Fibroblast of lung (primary cell): ENCODE data around the gene CTR9. TPM values are rescaled to one million over a fixed set of nuclear protein-coding genes. Genes with fewer than 3 reads are reported as not detected.
A peak's percentile ranks its signal among the peaks of the same experiment; 100 is the strongest.

Experiments
- DNase-seq, 2 donors: peaks; one replicate each; pipeline versions ENCODE4 v3.0.0 to v3.0.0-alpha.2; 2010; ENCODE audit warnings: low read depth in 2 of 2
- H2AFZ ChIP-seq: 2 replicates; pipeline ENCODE4 v1.5.1; 2012; ENCODE audit warnings: low read length, control low read depth, inconsistent platforms
- H3K27ac ChIP-seq: 2 replicates; pipeline ENCODE4 v1.5.1; 2011; ENCODE audit warnings: low read length, control low read depth; ENCODE audit not compliant: insufficient read depth
- H3K27me3 ChIP-seq: 2 replicates; pipeline ENCODE4 v1.5.1; 2011; ENCODE audit warnings: mild to moderate bottlenecking, low read length; ENCODE audit not compliant: control insufficient read depth, insufficient read depth
- H3K36me3 ChIP-seq: 2 replicates; pipeline ENCODE4 v1.5.1; 2011; ENCODE audit warnings: low read length; ENCODE audit not compliant: control insufficient read depth, insufficient read depth
- H3K4me1 ChIP-seq: 2 replicates; pipeline ENCODE4 v1.5.1; 2011; ENCODE audit warnings: low read length; ENCODE audit not compliant: control insufficient read depth, insufficient read depth; ENCODE audit errors: extremely low read depth
- H3K4me2 ChIP-seq: 2 replicates; pipeline ENCODE4 v1.5.1; 2011; ENCODE audit warnings: low read length, control low read depth; ENCODE audit not compliant: insufficient read depth; ENCODE audit errors: extremely low read depth
- H3K4me3 ChIP-seq, 4 experiments: fragments of 200-600 bp in 1 of 4; sonication (generic) in 1 of 4; replicated peaks in 1 of 4; 2 replicates each; pipeline ENCODE4 v1.5.1; 2011 to 2016; ENCODE audit warnings: low read length in 4 of 4, low read depth in 3 of 4, mild to moderate bottlenecking in 3 of 4, control low read depth in 2 of 4, inconsistent platforms in 1 of 4, mixed read lengths in 1 of 4; ENCODE audit not compliant: insufficient read depth in 1 of 4; ENCODE audit errors: control extremely low read depth in 1 of 4
- H3K79me2 ChIP-seq: 2 replicates; pipeline ENCODE4 v1.5.1; 2012; ENCODE audit warnings: mild to moderate bottlenecking, low read length, inconsistent platforms; ENCODE audit not compliant: control insufficient read depth, insufficient read depth
- H3K9ac ChIP-seq: 2 replicates; pipeline ENCODE4 v1.5.1; 2011; ENCODE audit warnings: mild to moderate bottlenecking, low read length, control low read depth; ENCODE audit not compliant: insufficient read depth
- H3K9me3 ChIP-seq: 2 replicates; pipeline ENCODE4 v1.5.1; 2012; ENCODE audit warnings: low read depth, low read length; ENCODE audit not compliant: control insufficient read depth, insufficient read depth
- H4K20me1 ChIP-seq: 2 replicates; pipeline ENCODE4 v1.5.1; 2011; ENCODE audit warnings: low read length; ENCODE audit not compliant: control insufficient read depth, insufficient read depth; ENCODE audit errors: extremely low read depth
- EZH2 ChIP-seq: IDR thresholded peaks from 2 replicates; pipeline ENCODE4 v1.5.1; 2012; ENCODE audit warnings: low read length, control low read depth, mild to moderate bottlenecking; ENCODE audit errors: missing control alignments
- polyA plus RNA-seq, 2 donors: library from polyadenylated mRNA; depleted of rRNA in 1 of 2; stranded (reverse) in 1 of 2; unstranded in 1 of 2; fragments of >200 nt; gene quantifications; 2 replicates each; pipeline ENCODE4 v1.2.1, GENCODE V29; 2011 to 2012; ENCODE audit warnings: missing spikeins in 1 of 2
- total RNA-seq: library from RNA; depleted of rRNA; stranded (reverse); fragments of >200 nt; gene quantifications from 2 replicates; pipeline ENCODE4 v1.2.1, GENCODE V29; 2014
- TF ChIP-seq, protein P1 (sequence below), 2 donors: IDR thresholded peaks in 1 of 2; conservative IDR thresholded peaks in 1 of 2; 1 replicate in 1 of 2; 2 replicates in 1 of 2; pipeline ENCODE4 v1.5.1; 2011 to 2012; ENCODE audit warnings: low read length in 2 of 2, control low read depth in 1 of 2, inconsistent platforms in 1 of 2, low read depth in 1 of 2, mild to moderate bottlenecking in 1 of 2

Gene CTR9
- total and polyA plus RNA-seq, 2 donors (not counting 1 experiment from before 2014, with no cell fraction given): 22.8 to 41.5 TPM

DNA sequence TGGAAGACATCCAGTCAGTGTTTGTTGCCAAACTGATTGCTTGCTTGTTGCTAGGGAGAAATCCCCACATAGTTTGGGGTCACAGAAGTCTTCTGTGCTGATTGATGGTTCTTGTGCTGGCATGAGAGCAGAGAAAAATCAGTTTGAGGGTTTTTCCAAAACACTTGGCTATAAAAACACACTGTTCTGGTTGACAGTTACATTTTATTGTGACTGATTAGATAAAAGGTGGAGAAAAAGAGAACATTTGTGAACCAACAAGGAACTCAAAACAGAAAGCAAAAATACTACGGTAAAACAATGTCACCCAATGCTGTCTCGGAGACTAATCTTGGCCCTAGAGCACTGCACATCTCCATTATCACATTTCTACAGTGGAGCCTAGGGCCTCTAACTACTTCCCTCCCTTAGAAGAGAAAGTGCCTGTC, 72.1 kb downstream of the CTR9 start:
- peaks cover 5% of the 10 kb centered on the region for H3K4me1 ChIP-seq
- no peak overlapping the region for H3K9ac ChIP-seq
- H3K79me2 ChIP-seq: no peaks in the 10 kb centered on the region
- no peak overlapping the region for H3K27ac ChIP-seq
- DNase-seq: no peak
- H3K4me2 ChIP-seq: peak overlapping the region; percentile 48
- TF ChIP-seq, protein P1, sequence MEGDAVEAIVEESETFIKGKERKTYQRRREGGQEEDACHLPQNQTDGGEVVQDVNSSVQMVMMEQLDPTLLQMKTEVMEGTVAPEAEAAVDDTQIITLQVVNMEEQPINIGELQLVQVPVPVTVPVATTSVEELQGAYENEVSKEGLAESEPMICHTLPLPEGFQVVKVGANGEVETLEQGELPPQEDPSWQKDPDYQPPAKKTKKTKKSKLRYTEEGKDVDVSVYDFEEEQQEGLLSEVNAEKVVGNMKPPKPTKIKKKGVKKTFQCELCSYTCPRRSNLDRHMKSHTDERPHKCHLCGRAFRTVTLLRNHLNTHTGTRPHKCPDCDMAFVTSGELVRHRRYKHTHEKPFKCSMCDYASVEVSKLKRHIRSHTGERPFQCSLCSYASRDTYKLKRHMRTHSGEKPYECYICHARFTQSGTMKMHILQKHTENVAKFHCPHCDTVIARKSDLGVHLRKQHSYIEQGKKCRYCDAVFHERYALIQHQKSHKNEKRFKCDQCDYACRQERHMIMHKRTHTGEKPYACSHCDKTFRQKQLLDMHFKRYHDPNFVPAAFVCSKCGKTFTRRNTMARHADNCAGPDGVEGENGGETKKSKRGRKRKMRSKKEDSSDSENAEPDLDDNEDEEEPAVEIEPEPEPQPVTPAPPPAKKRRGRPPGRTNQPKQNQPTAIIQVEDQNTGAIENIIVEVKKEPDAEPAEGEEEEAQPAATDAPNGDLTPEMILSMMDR (conservative IDR thresholded peaks at IDR 0.05 in 1 of 2, IDR thresholded peaks at IDR 0.05 in 1 of 2; ENCODE audit: low read depth in 1 of 2, low read length in 2 of 2): no peak
- no peak for TF ChIP-seq EZH2
- no peaks in the 10 kb centered on the region for H3K36me3 ChIP-seq
- H2AFZ ChIP-seq: peak overlapping the region; percentile 25
- H4K20me1 ChIP-seq: no peaks in the 10 kb centered on the region
- peak overlapping the region in 1 of 4 experiments; percentile 1 for H3K4me3 ChIP-seq
- H3K9me3 ChIP-seq: no peaks in the 10 kb centered on the region
- no peaks in the 10 kb centered on the region for H3K27me3 ChIP-seq

- H2AFZ ChIP-seq: no peak overlapping the region
- H3K9me3 ChIP-seq: no peaks in the 10 kb centered on the region
- no peaks in the 10 kb centered on the region for H3K27me3 ChIP-seq
- H3K9ac ChIP-seq: no peak overlapping the region
- no peaks in the 10 kb centered on the region for H3K4me1 ChIP-seq
- TF ChIP-seq EZH2: no peak
- TF ChIP-seq, protein P1 (conservative IDR thresholded peaks at IDR 0.05 in 1 of 2, IDR thresholded peaks at IDR 0.05 in 1 of 2; ENCODE audit: low read depth in 1 of 2, low read length in 2 of 2): no peak
- H4K20me1 ChIP-seq: no peaks in the 10 kb centered on the region
- H3K79me2 ChIP-seq: no peaks in the 10 kb centered on the region
- H3K36me3 ChIP-seq: no peaks in the 10 kb centered on the region
- H3K4me2 ChIP-seq: no peak overlapping the region
- no peak for DNase-seq
- no peak overlapping the region for H3K4me3 ChIP-seq
- H3K27ac ChIP-seq: no peak overlapping the region
Measured at GRCh38 chr11:10824888-10825287, 73.8 kb downstream of the CTR9 start.

DNA sequence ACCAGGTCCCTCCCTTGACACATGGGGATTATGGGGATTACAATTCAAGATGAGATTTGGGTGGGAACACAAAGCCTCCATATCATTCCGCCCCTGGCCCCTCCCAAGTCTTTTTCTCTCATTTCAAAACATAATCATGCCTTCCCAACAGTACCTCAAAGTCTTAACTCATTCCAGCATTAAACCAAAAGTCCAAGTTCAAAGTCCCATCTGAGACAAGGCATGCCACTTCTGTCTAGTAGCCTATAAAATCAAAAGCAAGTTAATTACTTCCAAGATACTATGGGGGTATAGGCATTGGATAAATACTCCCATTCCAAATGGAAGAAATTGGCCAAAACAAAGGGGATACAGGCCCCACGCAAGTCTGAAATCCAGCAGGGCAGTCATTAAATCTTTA, 77.4 kb downstream of the CTR9 start:
- TF ChIP-seq, protein P1 (conservative IDR thresholded peaks at IDR 0.05 in 1 of 2, IDR thresholded peaks at IDR 0.05 in 1 of 2; ENCODE audit: low read depth in 1 of 2, low read length in 2 of 2): no peak
- TF ChIP-seq EZH2: no peak
- H3K27me3 ChIP-seq: no peaks in the 10 kb centered on the region
- H3K4me3 ChIP-seq: no peak overlapping the region
- no peak overlapping the region for H3K9ac ChIP-seq
- H4K20me1 ChIP-seq: no peaks in the 10 kb centered on the region
- H3K79me2 ChIP-seq: no peaks in the 10 kb centered on the region
- H2AFZ ChIP-seq: no peak overlapping the region
- H3K4me1 ChIP-seq: no peaks in the 10 kb centered on the region
- no peaks in the 10 kb centered on the region for H3K9me3 ChIP-seq
- H3K4me2 ChIP-seq: no peak overlapping the region
- H3K36me3 ChIP-seq: no peaks in the 10 kb centered on the region
- H3K27ac ChIP-seq: no peak overlapping the region
- no peak for DNase-seq
